ENCODE data around the gene CDK10. TPM values are rescaled to one million over a fixed set of nuclear protein-coding genes. Genes with fewer than 3 reads are reported as not detected.

The CDK10 gene
- total RNA-seq, 2 donors from 2014 or later = 47.5 to 105 TPM

DNA sequence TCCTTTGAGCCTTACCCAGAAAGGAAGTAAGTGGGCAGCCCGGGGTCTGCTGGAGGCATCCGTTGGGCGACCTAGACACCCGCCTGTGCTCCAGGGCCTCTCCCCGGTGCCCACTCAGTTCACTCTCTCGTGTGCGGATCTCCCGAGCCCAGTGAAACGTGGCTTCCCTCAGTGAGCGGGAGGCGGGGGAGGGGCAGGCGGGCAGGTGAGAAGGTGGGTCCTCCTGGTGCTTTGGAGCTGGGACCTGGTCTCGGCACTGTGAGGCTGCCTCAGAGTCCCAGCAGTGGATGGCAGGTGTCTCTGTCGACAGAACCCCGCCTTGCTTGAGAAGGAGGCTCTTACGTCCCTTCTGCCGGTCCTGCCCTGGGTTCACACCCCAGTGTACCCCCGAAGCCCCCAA, 42.8 kb downstream of the CDK10 start:
- 88 to 94% methylated on average over 14 to 17 of the region's 18 CpGs for WGBS, 2 donors
- Histone ChIP-seq H3K36me3 (replicated peaks in 1 of 2; ENCODE audit: insufficient read depth in 1 of 2, low read depth in 2 of 2) (peaks cover 19 to 24% of the 10 kb centered on the region in 2 donors), H3K4me3 (no peak overlapping the region), H3K4me1 (no peaks in the 10 kb centered on the region), H3K27me3 (no peaks in the 10 kb centered on the region), H3K9me3 (no peaks in the 10 kb centered on the region), H3K27ac (no peak overlapping the region)
- intact Hi-C loops (cut with DNase I) = no loop called here
- TF ChIP-seq, protein P1, sequence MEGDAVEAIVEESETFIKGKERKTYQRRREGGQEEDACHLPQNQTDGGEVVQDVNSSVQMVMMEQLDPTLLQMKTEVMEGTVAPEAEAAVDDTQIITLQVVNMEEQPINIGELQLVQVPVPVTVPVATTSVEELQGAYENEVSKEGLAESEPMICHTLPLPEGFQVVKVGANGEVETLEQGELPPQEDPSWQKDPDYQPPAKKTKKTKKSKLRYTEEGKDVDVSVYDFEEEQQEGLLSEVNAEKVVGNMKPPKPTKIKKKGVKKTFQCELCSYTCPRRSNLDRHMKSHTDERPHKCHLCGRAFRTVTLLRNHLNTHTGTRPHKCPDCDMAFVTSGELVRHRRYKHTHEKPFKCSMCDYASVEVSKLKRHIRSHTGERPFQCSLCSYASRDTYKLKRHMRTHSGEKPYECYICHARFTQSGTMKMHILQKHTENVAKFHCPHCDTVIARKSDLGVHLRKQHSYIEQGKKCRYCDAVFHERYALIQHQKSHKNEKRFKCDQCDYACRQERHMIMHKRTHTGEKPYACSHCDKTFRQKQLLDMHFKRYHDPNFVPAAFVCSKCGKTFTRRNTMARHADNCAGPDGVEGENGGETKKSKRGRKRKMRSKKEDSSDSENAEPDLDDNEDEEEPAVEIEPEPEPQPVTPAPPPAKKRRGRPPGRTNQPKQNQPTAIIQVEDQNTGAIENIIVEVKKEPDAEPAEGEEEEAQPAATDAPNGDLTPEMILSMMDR (IDR thresholded peaks at IDR 0.05) = no peak
- TF ChIP-seq POLR2A (IDR thresholded peaks at IDR 0.05) = no peak
- DNase-seq (no peak), ATAC-seq (no peak)

GRCh38 chr16:89729863-89730593, 43.5 kb downstream of the CDK10 start:
- Histone ChIP-seq H3K27ac (no peak overlapping the region), H3K27me3 (no peaks in the 10 kb centered on the region), H3K4me3 (no peak overlapping the region), H3K36me3 (replicated peaks in 1 of 2; ENCODE audit: insufficient read depth in 1 of 2, low read depth in 2 of 2) (peaks cover 19 to 28% of the 10 kb centered on the region in 2 donors), H3K4me1 (no peaks in the 10 kb centered on the region), H3K9me3 (no peaks in the 10 kb centered on the region)
- WGBS, 2 donors = 75 to 80% methylated on average over 13 to 14 of the region's 14 CpGs
- DNase-seq = no peak
- TF ChIP-seq, protein P1 (IDR thresholded peaks at IDR 0.05) = no peak
- TF ChIP-seq POLR2A (IDR thresholded peaks at IDR 0.05) = no peak
- intact Hi-C loops (cut with DNase I) = no loop called here
- ATAC-seq = no peak

DNA sequence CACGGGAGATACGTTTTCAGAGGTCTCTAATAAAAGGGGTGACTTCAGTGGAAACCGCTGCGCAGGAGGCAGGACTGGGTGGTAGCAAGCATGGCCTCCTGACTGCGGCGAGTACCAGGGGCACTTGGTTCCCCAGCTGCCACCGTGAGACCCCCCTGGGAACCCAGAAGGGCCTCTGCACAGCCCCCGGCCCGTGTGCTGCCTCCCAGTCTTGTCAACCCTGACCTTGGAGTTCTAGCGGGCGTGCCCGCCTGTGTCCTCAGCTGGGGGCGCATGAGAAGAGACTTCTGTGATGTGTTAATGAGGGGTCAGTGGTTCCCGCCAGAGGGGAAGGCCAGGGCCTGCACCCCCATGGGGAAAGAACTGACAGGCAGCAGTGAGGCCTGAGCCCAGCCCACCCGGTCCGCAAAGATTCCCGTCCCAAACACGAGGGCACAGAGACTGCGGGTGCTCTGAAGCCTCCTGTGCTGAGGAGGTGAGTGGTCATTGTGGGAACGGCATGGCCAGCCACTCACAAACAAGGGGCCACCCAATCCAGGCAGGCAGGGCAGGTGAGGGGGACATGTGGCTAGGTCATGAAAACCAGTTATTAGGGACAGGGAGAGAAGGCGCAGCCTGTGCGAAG, 44.2 kb downstream of the CDK10 start:
- TF ChIP-seq POLR2A (IDR thresholded peaks at IDR 0.05) = no peak
- TF ChIP-seq, protein P1 (IDR thresholded peaks at IDR 0.05) = no peak
- Histone ChIP-seq H3K9me3 (no peaks in the 10 kb centered on the region), H3K27ac (no peak overlapping the region), H3K4me3 (no peak overlapping the region), H3K36me3 (replicated peaks in 1 of 2; ENCODE audit: insufficient read depth in 1 of 2, low read depth in 2 of 2) (peaks cover 19 to 32% of the 10 kb centered on the region in 2 donors), H3K4me1 (no peaks in the 10 kb centered on the region), H3K27me3 (no peaks in the 10 kb centered on the region)
- ATAC-seq (no peak), DNase-seq (no peak)
- 81 to 86% methylated on average over 14 to 21 of the region's 22 CpGs for WGBS, 2 donors
- intact Hi-C loops (cut with DNase I) = no loop called here

GRCh38 chr16:89732142-89732917, 45.8 kb downstream of the CDK10 start:
- no peaks in the 10 kb centered on the region for H3K27me3 ChIP-seq
- H3K36me3 ChIP-seq (replicated peaks in 1 of 2; ENCODE audit: insufficient read depth in 1 of 2, low read depth in 2 of 2) = peaks cover 22 to 38% of the 10 kb centered on the region in 2 donors
- WGBS, 2 donors = 83 to 90% methylated on average over 23 to 24 of the region's 24 CpGs
- no peaks in the 10 kb centered on the region for H3K9me3 ChIP-seq
- H3K4me3 ChIP-seq = no peak overlapping the region
- H3K27ac ChIP-seq = no peak overlapping the region
- intact Hi-C loops (cut with DNase I) = no loop called here
- ATAC-seq (no peak), DNase-seq (no peak)
- TF ChIP-seq, protein P1 (IDR thresholded peaks at IDR 0.05) = no peak
- TF ChIP-seq POLR2A (IDR thresholded peaks at IDR 0.05) = no peak
- no peaks in the 10 kb centered on the region for H3K4me1 ChIP-seq
